WTC11 (cell line): ENCODE results near the gene RHOJ. TPM values are rescaled to one million over a fixed set of nuclear protein-coding genes. Genes with fewer than 3 reads are reported as not detected.

Source experiments
- ATAC-seq: fragments of 200-7000 bp; cut with Tn5 transposase; 2 replicates; pipeline ENCODE4 v1.10.0; 2021; ENCODE audit warnings: mild to moderate bottlenecking, moderate library complexity
- CTCF ChIA-PET: fragments of 300-600 bp; sonication (Branson Sonifier 250); formaldehyde crosslinking; loops from one replicate; lab custom pipeline; 2021; ENCODE audit warnings: antibody characterized with exemption; lab: Charles Lee
- POLR2A ChIA-PET: fragments of 350-600 bp; sonication (Branson Sonifier 250); formaldehyde crosslinking; loops from one replicate; lab custom pipeline; 2021; ENCODE audit warnings: antibody characterized with exemption; lab: Charles Lee
- DNase-seq: peaks from one replicate; pipeline ENCODE4 v3.0.0; 2021; ENCODE audit warnings: low spot score
- H3K27ac Mint-ChIP-seq: 2 replicates; pipeline ENCODE4 v1.8.0; 2021; ENCODE audit warnings: mixed read lengths
- H3K27me3 Mint-ChIP-seq: 2 replicates; pipeline ENCODE4 v1.8.0; 2021; ENCODE audit warnings: low read depth, mild to moderate bottlenecking, moderate library complexity, mixed read lengths
- H3K36me3 Mint-ChIP-seq: 2 replicates; pipeline ENCODE4 v1.8.0; 2021; ENCODE audit warnings: mixed read lengths
- H3K4me1 Mint-ChIP-seq: 2 replicates; pipeline ENCODE4 v1.8.0; 2022; ENCODE audit warnings: mixed read lengths
- H3K4me3 Mint-ChIP-seq: 2 replicates; pipeline ENCODE4 v1.8.0; 2021; ENCODE audit warnings: mild to moderate bottlenecking, moderate library complexity, mixed read lengths
- H3K9me3 Mint-ChIP-seq: 2 replicates; pipeline ENCODE4 v1.8.0; 2021; ENCODE audit warnings: mixed read lengths
- ESRRA ChIP-seq: sonication (generic); formaldehyde crosslinking; IDR thresholded peaks from 2 replicates; pipeline ENCODE4 v1.8.1; 2022; ENCODE audit warnings: mild to moderate bottlenecking, missing genetic modification reagents, borderline replicate concordance
- MYBL2 ChIP-seq: sonication (generic); formaldehyde crosslinking; IDR thresholded peaks from 2 replicates; pipeline ENCODE4 v1.8.1; 2023; ENCODE audit warnings: mild to moderate bottlenecking, moderate library complexity, missing genetic modification reagents
- PRRX2 ChIP-seq: fragments of 250-450 bp; sonication (Bioruptor Pico); IDR thresholded peaks from 2 replicates; pipeline ENCODE4 v1.8.0; 2021; ENCODE audit warnings: mild to moderate bottlenecking
- RELA ChIP-seq: sonication (generic); formaldehyde crosslinking; IDR thresholded peaks from 2 replicates; pipeline ENCODE4 v1.8.1; 2022; ENCODE audit warnings: missing genetic modification reagents, mild to moderate bottlenecking, borderline replicate concordance
- SMAD4 ChIP-seq: sonication (generic); formaldehyde crosslinking; IDR thresholded peaks from 2 replicates; pipeline ENCODE4 v1.8.0; 2022; ENCODE audit warnings: mild to moderate bottlenecking, missing genetic modification reagents
- TP53 ChIP-seq: sonication (generic); formaldehyde crosslinking; IDR thresholded peaks from 2 replicates; pipeline ENCODE4 v1.8.1; 2023; ENCODE audit warnings: mild to moderate bottlenecking, missing genetic modification reagents
- ZNF416 ChIP-seq: fragments of 250-450 bp; sonication (Bioruptor Pico); IDR thresholded peaks from 2 replicates; pipeline ENCODE4 v1.9.0; 2021; ENCODE audit warnings: mild to moderate bottlenecking, inconsistent platforms
- total RNA-seq: library from RNA; stranded (reverse); gene quantifications from 3 replicates; pipeline ENCODE4 v1.2.3, GENCODE V29; 2021
- TF ChIP-seq, protein P1 (sequence below): sonication (generic); formaldehyde crosslinking; IDR thresholded peaks from 2 replicates; pipeline ENCODE4 v1.8.0; 2023; ENCODE audit warnings: mild to moderate bottlenecking, missing genetic modification reagents
- TF ChIP-seq, protein P2 (sequence below): fragments of 250-450 bp; sonication (Bioruptor Pico); IDR thresholded peaks from 2 replicates; pipeline ENCODE4 v1.8.0; 2021; ENCODE audit warnings: mild to moderate bottlenecking
- TF ChIP-seq, protein P3 (sequence below): sonication (generic); formaldehyde crosslinking; IDR thresholded peaks from 2 replicates; pipeline ENCODE4 v1.8.0; 2022; ENCODE audit warnings: missing genetic modification reagents
- TF ChIP-seq, protein P4 (sequence below): sonication (generic); formaldehyde crosslinking; IDR thresholded peaks from 2 replicates; pipeline ENCODE4 v1.8.1; 2022; ENCODE audit warnings: low read depth, mild to moderate bottlenecking, moderate library complexity, missing genetic modification reagents, borderline replicate concordance
- TF ChIP-seq, protein P5 (sequence below): fragments of 250-450 bp; sonication (Bioruptor Pico); IDR thresholded peaks from 2 replicates; pipeline ENCODE4 v1.9.0; 2021; ENCODE audit warnings: mild to moderate bottlenecking

The RHOJ gene
- total RNA-seq, 1 experiment from 2014 or later = 0.13 TPM

- H3K36me3 Mint-ChIP-seq = no peaks in the 10 kb centered on the region
- no peak overlapping the region for H3K4me3 Mint-ChIP-seq
- peaks cover 5% of the 10 kb centered on the region for H3K4me1 Mint-ChIP-seq
- no peak for DNase-seq
- TF ChIP-seq ZNF416 (no peak), PRRX2 (CRISPR knock-in tag) (no peak), TP53 (no peak), MYBL2 (CRISPR knock-in tag) (no peak), ESRRA (CRISPR knock-in tag) (no peak), SMAD4 (no peak), RELA (no peak)
- TF ChIP-seq, protein P1, sequence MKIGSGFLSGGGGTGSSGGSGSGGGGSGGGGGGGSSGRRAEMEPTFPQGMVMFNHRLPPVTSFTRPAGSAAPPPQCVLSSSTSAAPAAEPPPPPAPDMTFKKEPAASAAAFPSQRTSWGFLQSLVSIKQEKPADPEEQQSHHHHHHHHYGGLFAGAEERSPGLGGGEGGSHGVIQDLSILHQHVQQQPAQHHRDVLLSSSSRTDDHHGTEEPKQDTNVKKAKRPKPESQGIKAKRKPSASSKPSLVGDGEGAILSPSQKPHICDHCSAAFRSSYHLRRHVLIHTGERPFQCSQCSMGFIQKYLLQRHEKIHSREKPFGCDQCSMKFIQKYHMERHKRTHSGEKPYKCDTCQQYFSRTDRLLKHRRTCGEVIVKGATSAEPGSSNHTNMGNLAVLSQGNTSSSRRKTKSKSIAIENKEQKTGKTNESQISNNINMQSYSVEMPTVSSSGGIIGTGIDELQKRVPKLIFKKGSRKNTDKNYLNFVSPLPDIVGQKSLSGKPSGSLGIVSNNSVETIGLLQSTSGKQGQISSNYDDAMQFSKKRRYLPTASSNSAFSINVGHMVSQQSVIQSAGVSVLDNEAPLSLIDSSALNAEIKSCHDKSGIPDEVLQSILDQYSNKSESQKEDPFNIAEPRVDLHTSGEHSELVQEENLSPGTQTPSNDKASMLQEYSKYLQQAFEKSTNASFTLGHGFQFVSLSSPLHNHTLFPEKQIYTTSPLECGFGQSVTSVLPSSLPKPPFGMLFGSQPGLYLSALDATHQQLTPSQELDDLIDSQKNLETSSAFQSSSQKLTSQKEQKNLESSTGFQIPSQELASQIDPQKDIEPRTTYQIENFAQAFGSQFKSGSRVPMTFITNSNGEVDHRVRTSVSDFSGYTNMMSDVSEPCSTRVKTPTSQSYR (CRISPR knock-in tag) = no peak
- TF ChIP-seq, protein P2, sequence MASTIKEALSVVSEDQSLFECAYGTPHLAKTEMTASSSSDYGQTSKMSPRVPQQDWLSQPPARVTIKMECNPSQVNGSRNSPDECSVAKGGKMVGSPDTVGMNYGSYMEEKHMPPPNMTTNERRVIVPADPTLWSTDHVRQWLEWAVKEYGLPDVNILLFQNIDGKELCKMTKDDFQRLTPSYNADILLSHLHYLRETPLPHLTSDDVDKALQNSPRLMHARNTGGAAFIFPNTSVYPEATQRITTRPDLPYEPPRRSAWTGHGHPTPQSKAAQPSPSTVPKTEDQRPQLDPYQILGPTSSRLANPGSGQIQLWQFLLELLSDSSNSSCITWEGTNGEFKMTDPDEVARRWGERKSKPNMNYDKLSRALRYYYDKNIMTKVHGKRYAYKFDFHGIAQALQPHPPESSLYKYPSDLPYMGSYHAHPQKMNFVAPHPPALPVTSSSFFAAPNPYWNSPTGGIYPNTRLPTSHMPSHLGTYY (CRISPR knock-in tag) = no peak
- TF ChIP-seq, protein P3, sequence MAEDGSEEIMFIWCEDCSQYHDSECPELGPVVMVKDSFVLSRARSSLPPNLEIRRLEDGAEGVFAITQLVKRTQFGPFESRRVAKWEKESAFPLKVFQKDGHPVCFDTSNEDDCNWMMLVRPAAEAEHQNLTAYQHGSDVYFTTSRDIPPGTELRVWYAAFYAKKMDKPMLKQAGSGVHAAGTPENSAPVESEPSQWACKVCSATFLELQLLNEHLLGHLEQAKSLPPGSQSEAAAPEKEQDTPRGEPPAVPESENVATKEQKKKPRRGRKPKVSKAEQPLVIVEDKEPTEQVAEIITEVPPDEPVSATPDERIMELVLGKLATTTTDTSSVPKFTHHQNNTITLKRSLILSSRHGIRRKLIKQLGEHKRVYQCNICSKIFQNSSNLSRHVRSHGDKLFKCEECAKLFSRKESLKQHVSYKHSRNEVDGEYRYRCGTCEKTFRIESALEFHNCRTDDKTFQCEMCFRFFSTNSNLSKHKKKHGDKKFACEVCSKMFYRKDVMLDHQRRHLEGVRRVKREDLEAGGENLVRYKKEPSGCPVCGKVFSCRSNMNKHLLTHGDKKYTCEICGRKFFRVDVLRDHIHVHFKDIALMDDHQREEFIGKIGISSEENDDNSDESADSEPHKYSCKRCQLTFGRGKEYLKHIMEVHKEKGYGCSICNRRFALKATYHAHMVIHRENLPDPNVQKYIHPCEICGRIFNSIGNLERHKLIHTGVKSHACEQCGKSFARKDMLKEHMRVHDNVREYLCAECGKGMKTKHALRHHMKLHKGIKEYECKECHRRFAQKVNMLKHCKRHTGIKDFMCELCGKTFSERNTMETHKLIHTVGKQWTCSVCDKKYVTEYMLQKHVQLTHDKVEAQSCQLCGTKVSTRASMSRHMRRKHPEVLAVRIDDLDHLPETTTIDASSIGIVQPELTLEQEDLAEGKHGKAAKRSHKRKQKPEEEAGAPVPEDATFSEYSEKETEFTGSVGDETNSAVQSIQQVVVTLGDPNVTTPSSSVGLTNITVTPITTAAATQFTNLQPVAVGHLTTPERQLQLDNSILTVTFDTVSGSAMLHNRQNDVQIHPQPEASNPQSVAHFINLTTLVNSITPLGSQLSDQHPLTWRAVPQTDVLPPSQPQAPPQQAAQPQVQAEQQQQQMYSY (CRISPR knock-in tag) = no peak
- TF ChIP-seq, protein P4, sequence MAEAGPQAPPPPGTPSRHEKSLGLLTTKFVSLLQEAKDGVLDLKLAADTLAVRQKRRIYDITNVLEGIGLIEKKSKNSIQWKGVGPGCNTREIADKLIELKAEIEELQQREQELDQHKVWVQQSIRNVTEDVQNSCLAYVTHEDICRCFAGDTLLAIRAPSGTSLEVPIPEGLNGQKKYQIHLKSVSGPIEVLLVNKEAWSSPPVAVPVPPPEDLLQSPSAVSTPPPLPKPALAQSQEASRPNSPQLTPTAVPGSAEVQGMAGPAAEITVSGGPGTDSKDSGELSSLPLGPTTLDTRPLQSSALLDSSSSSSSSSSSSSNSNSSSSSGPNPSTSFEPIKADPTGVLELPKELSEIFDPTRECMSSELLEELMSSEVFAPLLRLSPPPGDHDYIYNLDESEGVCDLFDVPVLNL (CRISPR knock-in tag) = no peak
- H3K9me3 Mint-ChIP-seq = peaks cover 13% of the 10 kb centered on the region
- CTCF ChIA-PET = no interaction called here
- ATAC-seq = no peak
- H3K27me3 Mint-ChIP-seq = no peaks in the 10 kb centered on the region
- POLR2A ChIA-PET = no interaction called here
- H3K27ac Mint-ChIP-seq = no peak overlapping the region
These were observed 47.0 kb upstream of the RHOJ start for GRCh38 chr14:63157195-63157594.

GRCh38 chr14:63163306-63163705 lies 40.9 kb upstream of the RHOJ start:
- ATAC-seq (no peak), DNase-seq (no peak)
- H3K4me1 Mint-ChIP-seq = peaks cover 2% of the 10 kb centered on the region; the same call in 1 of the 2 replicates
- peaks cover 9% of the 10 kb centered on the region for H3K36me3 Mint-ChIP-seq
- H3K9me3 Mint-ChIP-seq = peaks cover 20% of the 10 kb centered on the region
- H3K27me3 Mint-ChIP-seq = no peaks in the 10 kb centered on the region
- no peak overlapping the region for H3K4me3 Mint-ChIP-seq
- no peak overlapping the region for H3K27ac Mint-ChIP-seq
- POLR2A ChIA-PET = no interaction called here
- CTCF ChIA-PET = no interaction called here
- TF ChIP-seq, protein P5, sequence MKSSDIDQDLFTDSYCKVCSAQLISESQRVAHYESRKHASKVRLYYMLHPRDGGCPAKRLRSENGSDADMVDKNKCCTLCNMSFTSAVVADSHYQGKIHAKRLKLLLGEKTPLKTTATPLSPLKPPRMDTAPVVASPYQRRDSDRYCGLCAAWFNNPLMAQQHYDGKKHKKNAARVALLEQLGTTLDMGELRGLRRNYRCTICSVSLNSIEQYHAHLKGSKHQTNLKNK (CRISPR knock-in tag) = no peak
- TF ChIP-seq, protein P4 (CRISPR knock-in tag) = no peak
